Loucy (cell line): ENCODE results near the gene EFHC2.

Source experiments
- H2AFZ ChIP-seq: fragments of 200-600 bp; sonication (generic); 2 replicates; pipeline ENCODE4 v1.6.0; 2016; ENCODE audit warnings: antibody characterized with exemption, mild to moderate bottlenecking, low read length, moderate library complexity
- H3F3A ChIP-seq: fragments of 200-600 bp; 2 replicates; pipeline ENCODE4 v1.6.0; 2016; ENCODE audit warnings: antibody characterized with exemption, low read depth, mild to moderate bottlenecking
- H3K27me3 ChIP-seq: fragments of 200-600 bp; sonication (generic); 2 replicates; pipeline ENCODE4 v1.6.1; 2014; ENCODE audit warnings: low read length, mild to moderate bottlenecking; ENCODE audit not compliant: insufficient read depth, poor library complexity, severe bottlenecking
- H3K36me3 ChIP-seq: fragments of 200-600 bp; sonication (generic); 2 replicates; pipeline ENCODE4 v1.6.1; 2016; ENCODE audit warnings: low read length; ENCODE audit not compliant: insufficient read depth
- H3K4me1 ChIP-seq: fragments of 200-600 bp; sonication (generic); 2 replicates; pipeline ENCODE4 v1.5.1; 2014; ENCODE audit warnings: low read length, mild to moderate bottlenecking; ENCODE audit not compliant: insufficient read depth, poor library complexity, severe bottlenecking
- H3K4me2 ChIP-seq: fragments of 200-600 bp; sonication (generic); 2 replicates; pipeline ENCODE4 v1.6.0; 2014; ENCODE audit warnings: antibody characterized with exemption, low read length, low read depth, mild to moderate bottlenecking; ENCODE audit not compliant: poor library complexity, severe bottlenecking
- H3K4me3 ChIP-seq: fragments of 200-600 bp; sonication (generic); 2 replicates; pipeline ENCODE4 v1.5.1; 2014; ENCODE audit warnings: low read length, mild to moderate bottlenecking, mixed read lengths; ENCODE audit not compliant: poor library complexity, severe bottlenecking
- H3K79me2 ChIP-seq: fragments of 200-600 bp; sonication (generic); 2 replicates; pipeline ENCODE4 v1.6.1; 2014; ENCODE audit warnings: low read length; ENCODE audit not compliant: insufficient read depth
- H3K9ac ChIP-seq: fragments of 200-600 bp; sonication (generic); 2 replicates; pipeline ENCODE4 v1.6.0; 2014; ENCODE audit warnings: mild to moderate bottlenecking, low read depth, low read length, moderate library complexity; ENCODE audit not compliant: poor library complexity, severe bottlenecking
- H3K9me2 ChIP-seq: fragments of 200-600 bp; sonication (generic); replicated peaks from 2 replicates; pipeline ENCODE4 v1.6.1; 2016; ENCODE audit warnings: low read depth, low read length, mixed read lengths
- H3K9me3 ChIP-seq: fragments of 200-600 bp; sonication (generic); 2 replicates; pipeline ENCODE4 v1.6.1; 2014; ENCODE audit warnings: mild to moderate bottlenecking, antibody characterized with exemption, low read length, low read depth; ENCODE audit not compliant: insufficient read depth
- H4K20me1 ChIP-seq: fragments of 200-600 bp; sonication (generic); 2 replicates; pipeline ENCODE4 v1.6.0; 2014; ENCODE audit warnings: antibody characterized with exemption, low read length, mild to moderate bottlenecking; ENCODE audit not compliant: insufficient read depth, poor library complexity, severe bottlenecking
- EZH2phosphoT487 ChIP-seq: fragments of 200-600 bp; IDR thresholded peaks from 2 replicates; pipeline ENCODE4 v1.6.1; 2018; ENCODE audit warnings: antibody characterized with exemption, mild to moderate bottlenecking, moderate library complexity, borderline replicate concordance
- TF ChIP-seq, protein P1 (sequence below): fragments of 200-600 bp; sonication (generic); conservative IDR thresholded peaks from 2 replicates; pipeline ENCODE4 v1.5.1; 2014; ENCODE audit warnings: mild to moderate bottlenecking, antibody characterized with exemption, low read length

The EFHC2 gene

DNA sequence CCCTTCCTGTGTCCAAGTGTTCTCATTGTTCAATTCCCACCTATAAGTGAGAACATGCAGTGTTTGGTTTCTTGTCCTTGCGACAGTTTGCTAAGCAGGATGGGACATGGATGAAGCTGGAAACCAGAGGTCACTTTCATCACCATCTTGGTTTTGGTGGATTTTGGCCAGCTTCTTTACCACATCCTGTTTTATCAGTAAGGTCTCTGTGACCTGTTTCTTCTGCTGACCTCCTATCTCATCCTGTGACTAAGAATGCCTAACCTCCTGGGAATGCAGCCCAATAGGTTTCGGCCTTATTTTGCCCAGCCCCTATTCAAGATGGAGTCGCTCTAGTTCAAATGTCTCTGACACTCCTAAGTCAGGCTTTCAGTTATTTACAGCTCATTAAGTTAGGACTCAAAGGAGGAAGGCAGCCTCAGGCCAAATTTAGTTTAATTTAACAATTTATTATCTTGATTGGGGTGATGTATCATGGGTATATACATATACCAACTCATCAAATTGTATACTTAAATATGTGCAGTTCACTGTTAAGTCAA lies 200.3 kb downstream of the EFHC2 start:
- Histone ChIP-seq H3K27me3 (no peaks in the 10 kb centered on the region), H3K79me2 (no peaks in the 10 kb centered on the region), H3K4me2 (no peak overlapping the region), H3K9me3 (no peaks in the 10 kb centered on the region; the same call in 1 of the 2 replicates), H2AFZ (no peak overlapping the region), H3K9me2 (no peaks in the 10 kb centered on the region), H3K4me3 (no peak overlapping the region), H3K36me3 (no peaks in the 10 kb centered on the region), H4K20me1 (no peaks in the 10 kb centered on the region), H3K9ac (no peak overlapping the region), H3F3A (no peaks in the 10 kb centered on the region), H3K4me1 (no peaks in the 10 kb centered on the region)
- TF ChIP-seq EZH2phosphoT487 = no peak
- TF ChIP-seq, protein P1, sequence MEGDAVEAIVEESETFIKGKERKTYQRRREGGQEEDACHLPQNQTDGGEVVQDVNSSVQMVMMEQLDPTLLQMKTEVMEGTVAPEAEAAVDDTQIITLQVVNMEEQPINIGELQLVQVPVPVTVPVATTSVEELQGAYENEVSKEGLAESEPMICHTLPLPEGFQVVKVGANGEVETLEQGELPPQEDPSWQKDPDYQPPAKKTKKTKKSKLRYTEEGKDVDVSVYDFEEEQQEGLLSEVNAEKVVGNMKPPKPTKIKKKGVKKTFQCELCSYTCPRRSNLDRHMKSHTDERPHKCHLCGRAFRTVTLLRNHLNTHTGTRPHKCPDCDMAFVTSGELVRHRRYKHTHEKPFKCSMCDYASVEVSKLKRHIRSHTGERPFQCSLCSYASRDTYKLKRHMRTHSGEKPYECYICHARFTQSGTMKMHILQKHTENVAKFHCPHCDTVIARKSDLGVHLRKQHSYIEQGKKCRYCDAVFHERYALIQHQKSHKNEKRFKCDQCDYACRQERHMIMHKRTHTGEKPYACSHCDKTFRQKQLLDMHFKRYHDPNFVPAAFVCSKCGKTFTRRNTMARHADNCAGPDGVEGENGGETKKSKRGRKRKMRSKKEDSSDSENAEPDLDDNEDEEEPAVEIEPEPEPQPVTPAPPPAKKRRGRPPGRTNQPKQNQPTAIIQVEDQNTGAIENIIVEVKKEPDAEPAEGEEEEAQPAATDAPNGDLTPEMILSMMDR = no peak

- Histone ChIP-seq H3K9ac (no peak overlapping the region), H3K79me2 (no peaks in the 10 kb centered on the region), H3K9me2 (no peaks in the 10 kb centered on the region), H3K4me2 (no peak overlapping the region), H3F3A (no peaks in the 10 kb centered on the region), H3K4me3 (no peak overlapping the region), H2AFZ (no peak overlapping the region), H4K20me1 (no peaks in the 10 kb centered on the region), H3K27me3 (no peaks in the 10 kb centered on the region), H3K4me1 (no peaks in the 10 kb centered on the region), H3K9me3 (no peaks in the 10 kb centered on the region), H3K36me3 (no peaks in the 10 kb centered on the region)
- no peak for TF ChIP-seq EZH2phosphoT487
- TF ChIP-seq, protein P1 = no peak
Observed at GRCh38 chrX:44130189-44130588, 213.3 kb downstream of the EFHC2 start.

- H2AFZ ChIP-seq = no peak overlapping the region
- no peak overlapping the region for H3K4me3 ChIP-seq
- no peaks in the 10 kb centered on the region for H3K27me3 ChIP-seq
- H3K36me3 ChIP-seq = no peaks in the 10 kb centered on the region
- H3K9ac ChIP-seq = no peak overlapping the region
- no peaks in the 10 kb centered on the region for H3K79me2 ChIP-seq
- H3K9me2 ChIP-seq = no peaks in the 10 kb centered on the region
- no peaks in the 10 kb centered on the region for H3K4me1 ChIP-seq
- no peaks in the 10 kb centered on the region for H3K9me3 ChIP-seq
- TF ChIP-seq, protein P1 = no peak
- no peak for TF ChIP-seq EZH2phosphoT487
- no peaks in the 10 kb centered on the region for H4K20me1 ChIP-seq
- H3F3A ChIP-seq = no peaks in the 10 kb centered on the region
- H3K4me2 ChIP-seq = no peak overlapping the region
Observed at GRCh38 chrX:44113337-44113736, 230.1 kb downstream of the EFHC2 start.
